Nasal cavity respiratory epithelium epithelial cell of viscerocranial mucosa (primary cell): ENCODE data around the gene PPIP5K2. TPM values are rescaled to one million over a fixed set of nuclear protein-coding genes. Genes with fewer than 3 reads are reported as not detected.

Source experiments
- total RNA-seq: library from RNA; depleted of rRNA; stranded (reverse); fragments of >200 nt; gene quantifications from 2 replicates; pipeline ENCODE4 v1.2.3, GENCODE V29; 2014

PPIP5K2 gene
- total RNA-seq, result 36.2 and 41.2 TPM in 2 replicates

GRCh38 chr5:103119765-103120606, at the start of gene PPIP5K2, which contains the start of gene GIN1:
PPIP5K2 (plus strand) TSS chr5:103120301; CDS start chr5:103129590, 9,289 bp downstream.
GIN1 (minus strand) TSS chr5:103120138; CDS start chr5:103108707, 11,431 bp downstream.

GRCh38 chr5:103258368-103258956, 138.4 kb downstream of the PPIP5K2 start, which contains the start of gene MACIR:
MACIR (plus strand) TSS chr5:103258763; CDS start chr5:103275920, 17,157 bp downstream.

Other genes starting within 250 kb of the PPIP5K2 start
- gene GIN1, start 163 bp upstream of the PPIP5K2 start, total RNA-seq, result 6.5 and 9.5 TPM in 2 replicates
- 9.2 and 14.9 TPM in 2 replicates for gene MACIR, start 138.5 kb downstream of the PPIP5K2 start, total RNA-seq